HG02610 (cell line): ENCODE measurements around the gene MIA.
"Not testable (repeated sequence)": the region's sequence is repeated elsewhere in the genome, so short reads cannot be mapped to it uniquely, and the experiment has no call there.

Experiments used
- ATAC-seq: cut with Tn5 transposase; IDR thresholded peaks from one replicate; pipeline ENCODE4 v1.9.1; 2021; ENCODE audit warnings: mild to moderate bottlenecking, moderate library complexity; ENCODE audit not compliant: unreplicated experiment

Gene MIA

DNA sequence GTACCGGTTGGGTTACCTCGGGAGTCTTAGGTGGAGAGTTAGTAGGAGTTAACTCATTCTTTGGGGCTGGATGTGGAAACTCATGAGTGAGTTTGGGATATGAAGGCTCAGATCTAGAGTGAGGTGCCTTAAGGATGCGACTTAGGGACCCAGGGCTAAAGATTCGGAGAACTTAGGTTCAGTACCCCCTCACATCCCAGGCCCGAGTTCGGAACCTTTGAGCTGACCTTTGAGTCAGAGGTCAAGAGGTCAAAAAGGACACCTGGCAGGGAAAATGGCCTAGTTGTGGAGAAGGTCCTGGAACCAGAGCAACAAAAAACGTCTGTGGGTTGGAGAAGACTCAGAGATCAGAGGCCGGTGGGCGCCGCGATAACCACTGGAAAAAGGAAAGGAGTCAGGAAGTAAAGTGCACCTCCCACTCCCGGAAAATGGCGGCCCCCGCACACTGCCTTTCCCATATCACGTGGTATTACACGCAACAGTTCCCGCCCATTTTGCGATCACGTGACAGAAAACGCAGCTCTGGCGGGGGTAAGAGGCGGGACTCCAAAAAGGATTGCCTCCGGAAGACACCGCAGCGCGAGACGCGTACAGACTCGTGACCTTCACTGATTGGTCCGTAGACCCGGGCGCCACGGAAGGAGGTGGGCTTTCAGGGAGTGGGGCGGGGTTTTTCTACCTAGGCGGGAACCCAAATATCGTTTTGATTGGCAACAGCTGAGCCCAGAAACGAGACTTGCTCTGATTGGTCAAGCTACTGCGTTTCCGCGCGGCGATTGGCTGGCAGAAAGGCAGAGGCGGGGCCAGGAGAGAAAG, 25.1 kb upstream of the MIA start, which contains the start of gene ACTMAP:
Gene ACTMAP (minus strand): TSS at position 420 of the 816 bp plus-strand sequence. CDS start 674 bp downstream, outside the sequence.
- peak; percentile 86 for ATAC-seq

DNA sequence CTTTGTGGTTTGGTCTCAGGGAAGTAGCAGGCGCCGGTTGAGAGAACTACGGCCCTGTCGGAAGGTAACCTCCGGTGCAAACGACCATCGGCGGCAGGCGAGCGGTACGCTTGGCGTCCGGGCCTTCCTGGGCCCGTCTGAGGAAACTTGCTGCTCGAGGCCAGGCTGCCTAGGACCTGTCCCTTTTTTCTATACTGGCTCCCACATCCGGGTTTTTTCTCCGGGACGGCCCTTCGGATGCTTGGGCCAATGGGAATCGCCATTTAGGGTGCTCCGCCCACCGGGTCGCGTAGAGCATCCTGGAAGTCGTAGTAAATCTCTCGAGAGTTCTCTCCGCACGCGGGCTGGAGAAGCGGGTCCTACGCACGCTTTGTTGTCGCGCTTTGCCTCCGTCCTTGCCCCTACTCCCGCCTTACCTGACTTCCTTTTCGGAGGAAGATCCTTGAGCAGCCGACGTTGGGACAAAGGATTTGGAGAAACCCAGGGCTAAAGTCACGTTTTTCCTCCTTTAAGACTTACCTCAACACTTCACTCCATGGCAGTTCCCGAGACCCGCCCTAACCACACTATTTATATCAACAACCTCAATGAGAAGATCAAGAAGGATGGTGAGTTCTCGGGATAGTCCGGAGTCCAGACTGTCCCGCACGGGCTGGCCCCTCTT, 24.3 kb upstream of the MIA start, which contains the start of gene SNRPA:
Gene SNRPA (plus strand): TSS at position 330 of the 664 bp plus-strand sequence. CDS start 206 bp downstream, at position 536.
- ATAC-seq: peak; percentile 52

DNA sequence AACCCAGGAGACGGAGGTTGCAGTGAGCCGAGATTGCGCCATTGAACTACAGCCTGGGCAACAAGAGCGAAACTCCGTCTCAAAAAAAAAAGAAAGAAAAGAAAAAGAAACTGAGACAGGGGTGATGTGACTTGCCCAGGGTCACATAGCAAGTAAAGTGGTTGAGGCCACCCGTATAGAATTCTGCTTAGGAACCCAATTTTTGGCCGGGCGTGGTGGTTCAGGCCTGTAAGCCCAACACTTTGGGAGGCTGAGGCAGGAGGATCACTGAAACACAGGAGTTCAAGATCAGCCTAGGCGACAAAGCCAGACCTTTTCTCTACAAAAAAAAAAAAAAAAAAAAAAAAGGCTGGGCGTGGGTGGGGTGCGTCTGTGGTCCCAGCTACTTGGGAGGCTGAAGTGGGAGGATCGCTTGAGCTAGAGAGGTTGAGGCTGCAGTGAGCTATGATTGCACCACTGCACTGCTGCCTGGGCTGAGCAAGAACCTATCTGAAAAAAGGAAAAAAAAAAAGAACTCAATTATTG, 23.0 kb upstream of the MIA start:
- no peak for ATAC-seq

DNA sequence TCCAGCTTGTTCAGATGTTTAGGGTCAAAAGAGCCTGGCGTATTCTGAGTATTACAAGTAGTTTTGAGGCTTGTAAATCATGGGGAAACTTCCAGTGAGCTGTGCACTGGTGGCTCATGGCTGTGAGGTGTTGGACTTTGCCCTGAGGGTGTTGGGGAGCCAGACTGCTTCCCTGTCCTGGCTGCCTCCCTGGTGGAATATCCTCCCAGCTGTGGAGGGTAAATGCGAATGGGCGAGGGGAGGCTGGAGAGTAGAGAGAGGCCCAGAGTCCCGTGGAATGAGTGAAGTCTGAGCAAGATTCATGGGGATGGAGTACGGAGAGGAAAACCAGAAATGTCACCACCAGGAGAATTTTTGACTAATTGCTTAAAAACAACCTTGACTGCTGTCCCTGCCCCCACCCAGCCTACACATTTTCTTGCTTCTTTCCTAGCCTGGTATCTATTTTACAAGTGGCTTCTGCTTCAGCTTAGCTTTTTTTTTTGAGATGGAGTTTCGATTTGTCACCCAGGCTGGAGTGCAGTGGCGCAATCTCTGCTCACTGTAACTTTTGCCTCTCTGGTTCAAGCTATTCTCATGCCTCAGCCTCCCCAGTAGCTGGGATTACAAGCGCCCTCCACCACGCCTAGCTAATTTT, 20.6 kb upstream of the MIA start:
- no peak for ATAC-seq

DNA sequence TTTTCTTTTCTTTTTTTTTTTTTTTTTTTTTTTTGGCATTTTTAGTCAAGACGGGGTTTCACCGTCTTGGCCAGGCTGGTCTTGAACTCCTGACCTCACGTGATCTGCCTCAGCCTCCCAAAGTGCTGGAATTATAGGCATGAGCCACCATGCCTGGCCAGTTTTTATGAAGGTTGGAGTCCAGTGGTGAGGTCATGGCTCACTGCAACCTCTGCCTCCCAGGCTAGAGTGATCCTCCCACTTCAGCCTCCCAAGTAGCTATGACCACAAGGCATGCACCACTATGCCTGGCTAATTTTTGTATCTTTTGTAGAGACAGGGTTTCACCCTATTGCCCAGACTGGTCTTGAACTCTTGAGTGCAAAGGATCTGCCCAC, 20.1 kb upstream of the MIA start:
- ATAC-seq: no peak

DNA sequence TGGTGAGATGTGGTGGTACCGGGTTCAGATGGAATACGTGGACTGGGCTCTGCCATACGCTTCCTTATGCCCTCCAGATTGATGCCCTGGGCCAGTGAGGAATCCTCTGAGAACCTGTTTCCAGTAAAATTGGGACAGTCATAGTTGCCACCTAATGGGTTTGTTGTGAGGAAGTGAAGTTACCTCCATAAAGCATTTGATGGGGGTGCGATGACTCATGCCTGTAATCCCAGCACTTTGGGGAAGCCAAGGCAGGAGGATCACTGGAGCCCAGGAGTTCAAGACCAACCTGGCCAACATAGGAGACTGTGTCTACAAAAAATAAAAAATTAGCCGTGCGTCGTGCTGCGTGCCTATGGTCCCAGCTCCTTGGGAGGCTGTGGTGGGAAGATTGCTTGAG, 19.5 kb upstream of the MIA start:
- ATAC-seq: no peak

DNA sequence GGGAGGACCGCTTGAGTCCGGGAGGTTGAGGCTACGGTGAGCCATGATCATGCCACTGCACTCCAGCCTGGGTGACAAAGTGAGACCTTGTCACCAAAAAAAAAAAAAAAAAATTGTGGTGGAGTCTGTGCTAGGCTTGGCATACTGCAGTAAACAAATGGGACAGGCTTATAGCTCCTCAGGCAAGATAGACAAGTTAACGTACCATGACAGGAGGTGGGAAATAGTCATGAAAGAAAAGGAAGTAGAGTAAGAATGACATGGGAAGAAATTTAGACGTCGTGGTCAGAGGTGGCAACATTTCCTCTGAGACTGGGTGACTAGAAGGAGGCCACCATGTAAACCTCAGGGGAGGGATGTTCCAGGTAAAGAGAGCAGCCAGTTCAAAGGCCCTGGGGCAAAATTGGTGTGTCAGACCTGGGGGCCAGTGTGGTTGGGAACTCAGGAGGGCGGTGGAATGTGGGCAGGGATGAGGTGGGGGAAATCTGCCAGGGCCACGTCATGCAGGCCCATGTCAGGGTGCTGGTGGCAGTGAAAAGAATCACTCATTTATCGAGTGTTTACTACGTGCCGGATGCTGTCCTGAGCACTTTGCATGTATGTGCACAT, 18.7 kb upstream of the MIA start:
- no peak for ATAC-seq

DNA sequence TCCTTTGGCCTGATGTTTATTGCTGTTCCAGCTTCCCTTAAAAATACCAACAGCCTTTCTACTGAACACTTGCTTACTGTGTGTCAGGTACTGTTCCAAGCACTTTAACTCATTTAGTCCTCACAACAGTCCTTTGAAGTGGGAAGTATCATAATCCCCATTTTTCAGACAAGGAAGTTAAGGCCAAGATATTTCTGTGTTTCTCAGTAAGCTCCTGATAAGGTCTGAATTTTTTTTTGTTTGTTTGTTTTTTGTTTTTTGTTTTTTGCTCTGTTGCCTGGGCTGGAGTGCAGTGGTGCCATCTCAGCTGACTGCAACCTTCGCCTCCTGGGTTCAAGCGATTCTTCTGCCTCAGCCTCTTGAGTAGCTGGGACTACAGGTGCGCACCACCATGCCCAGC, 16.8 kb upstream of the MIA start:
- no peak for ATAC-seq

DNA sequence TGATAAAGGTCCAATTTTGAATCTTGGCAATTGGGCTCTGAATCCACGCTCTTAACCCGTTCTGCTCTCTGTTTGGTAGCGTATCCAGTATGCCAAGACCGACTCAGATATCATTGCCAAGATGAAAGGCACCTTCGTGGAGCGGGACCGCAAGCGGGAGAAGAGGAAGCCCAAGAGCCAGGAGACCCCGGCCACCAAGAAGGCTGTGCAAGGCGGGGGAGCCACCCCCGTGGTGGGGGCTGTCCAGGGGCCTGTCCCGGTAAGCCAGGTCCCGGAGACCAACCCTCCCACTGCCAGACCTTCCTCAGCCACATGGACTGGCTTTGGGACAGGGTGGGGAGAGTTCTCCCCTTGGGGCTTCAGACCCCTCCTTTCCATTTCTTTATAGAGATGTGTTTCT, 16.0 kb upstream of the MIA start:
- no peak for ATAC-seq

DNA sequence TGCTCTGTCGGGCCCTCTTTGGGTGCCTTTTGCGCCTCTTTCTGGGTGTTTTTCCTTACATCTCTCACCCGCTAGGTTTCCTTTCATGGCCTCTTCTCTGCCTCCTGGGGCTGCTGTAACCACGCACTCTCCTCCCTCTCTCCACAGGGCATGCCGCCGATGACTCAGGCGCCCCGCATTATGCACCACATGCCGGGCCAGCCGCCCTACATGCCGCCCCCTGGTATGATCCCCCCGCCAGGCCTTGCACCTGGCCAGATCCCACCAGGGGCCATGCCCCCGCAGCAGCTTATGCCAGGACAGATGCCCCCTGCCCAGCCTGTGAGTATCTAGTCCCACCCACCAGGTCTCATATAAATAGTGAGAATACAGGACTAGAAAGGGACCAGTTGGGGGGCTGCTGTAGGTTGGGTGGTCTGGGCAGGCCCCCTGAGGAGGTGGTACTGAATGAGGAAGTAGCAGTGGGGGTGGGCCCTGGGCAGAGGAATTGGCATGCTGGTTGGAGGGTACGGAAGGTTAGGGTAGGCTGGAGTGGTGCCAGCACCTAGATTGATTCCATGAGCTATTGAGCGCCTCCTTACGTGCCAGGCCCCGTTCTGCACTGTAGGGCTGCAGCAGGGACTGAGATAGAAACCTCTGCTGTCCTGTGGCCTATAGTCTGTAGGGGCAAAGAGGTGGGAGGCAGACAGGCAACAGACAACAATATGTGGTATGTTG, 12.4 kb upstream of the MIA start:
- ATAC-seq: no peak

DNA sequence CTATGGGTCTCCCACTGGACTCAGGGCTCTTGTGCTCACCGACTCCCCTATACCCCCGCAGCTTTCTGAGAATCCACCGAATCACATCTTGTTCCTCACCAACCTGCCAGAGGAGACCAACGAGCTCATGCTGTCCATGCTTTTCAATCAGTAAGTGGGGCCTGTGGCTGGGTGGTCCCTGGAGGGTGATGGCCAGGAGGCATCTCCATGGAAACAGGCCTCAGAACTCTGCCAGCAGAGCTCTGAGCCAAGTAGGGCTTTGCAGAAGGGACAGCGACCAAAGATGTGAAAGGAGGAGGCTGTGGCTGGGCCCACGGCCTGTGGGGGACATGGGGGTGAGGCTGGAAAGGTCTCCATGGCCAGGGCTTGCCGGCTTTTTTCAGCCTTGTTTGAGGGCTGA, 11.8 kb upstream of the MIA start:
- ATAC-seq: no peak

DNA sequence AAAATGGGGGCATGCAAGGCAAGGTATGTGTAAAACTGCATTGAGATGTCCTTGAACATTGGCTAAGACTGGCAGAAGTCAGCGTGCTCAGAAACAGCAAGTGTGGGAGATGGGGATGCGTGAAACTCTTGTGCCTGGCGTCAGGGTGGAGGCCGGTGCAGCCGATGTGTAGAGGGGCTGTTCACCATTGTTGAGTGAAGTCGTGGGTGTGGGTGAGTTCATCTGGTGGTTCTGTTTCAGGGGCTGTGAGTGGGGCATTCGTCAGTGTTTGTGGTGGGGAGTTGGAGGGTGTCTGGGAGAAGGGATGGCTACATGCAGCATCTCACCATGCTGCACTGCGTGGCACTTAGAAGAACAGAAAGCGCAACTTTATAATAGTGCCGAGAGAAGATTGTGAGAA, 11.4 kb upstream of the MIA start:
- no peak for ATAC-seq

DNA sequence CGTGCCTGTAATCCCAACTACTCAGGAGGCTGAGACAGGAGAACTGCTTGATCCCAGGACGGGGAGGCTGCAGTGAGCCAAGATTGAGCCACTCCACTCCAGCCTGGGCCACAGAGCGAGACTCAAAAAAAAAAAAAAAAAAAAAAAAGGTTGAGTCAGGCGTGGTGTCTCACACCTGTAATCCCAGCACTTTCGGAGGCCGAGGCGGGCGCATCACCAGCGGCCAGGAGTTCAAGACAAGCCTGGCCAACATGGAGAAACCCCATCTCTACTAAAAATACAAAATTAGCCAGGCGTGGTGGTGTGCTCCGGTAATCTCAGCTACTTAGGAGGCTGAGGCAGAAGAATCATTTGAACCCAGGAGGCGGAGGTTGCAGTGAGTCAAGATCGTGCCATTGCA, 8.9 kb upstream of the MIA start:
- not testable (repeated sequence) for ATAC-seq

DNA sequence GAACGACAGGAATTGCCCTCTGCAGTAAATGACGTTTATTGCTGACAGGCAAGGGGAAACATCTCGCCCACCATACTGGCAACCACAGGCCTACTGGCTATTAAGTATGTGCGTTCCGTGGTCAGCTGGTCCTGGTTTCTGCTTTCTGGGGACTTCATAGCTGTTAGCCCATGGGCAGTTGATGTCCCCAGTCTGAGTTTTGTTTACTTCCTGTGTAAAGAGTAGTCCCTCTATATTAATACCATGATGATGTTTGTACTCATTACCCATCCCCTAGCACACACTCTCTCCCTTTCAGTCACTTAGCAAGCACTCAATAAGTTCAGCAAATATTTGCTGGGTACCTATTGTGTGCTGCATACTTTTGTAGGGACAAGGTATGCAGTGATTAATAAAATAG, 6.5 kb upstream of the MIA start:
- ATAC-seq: no peak

DNA sequence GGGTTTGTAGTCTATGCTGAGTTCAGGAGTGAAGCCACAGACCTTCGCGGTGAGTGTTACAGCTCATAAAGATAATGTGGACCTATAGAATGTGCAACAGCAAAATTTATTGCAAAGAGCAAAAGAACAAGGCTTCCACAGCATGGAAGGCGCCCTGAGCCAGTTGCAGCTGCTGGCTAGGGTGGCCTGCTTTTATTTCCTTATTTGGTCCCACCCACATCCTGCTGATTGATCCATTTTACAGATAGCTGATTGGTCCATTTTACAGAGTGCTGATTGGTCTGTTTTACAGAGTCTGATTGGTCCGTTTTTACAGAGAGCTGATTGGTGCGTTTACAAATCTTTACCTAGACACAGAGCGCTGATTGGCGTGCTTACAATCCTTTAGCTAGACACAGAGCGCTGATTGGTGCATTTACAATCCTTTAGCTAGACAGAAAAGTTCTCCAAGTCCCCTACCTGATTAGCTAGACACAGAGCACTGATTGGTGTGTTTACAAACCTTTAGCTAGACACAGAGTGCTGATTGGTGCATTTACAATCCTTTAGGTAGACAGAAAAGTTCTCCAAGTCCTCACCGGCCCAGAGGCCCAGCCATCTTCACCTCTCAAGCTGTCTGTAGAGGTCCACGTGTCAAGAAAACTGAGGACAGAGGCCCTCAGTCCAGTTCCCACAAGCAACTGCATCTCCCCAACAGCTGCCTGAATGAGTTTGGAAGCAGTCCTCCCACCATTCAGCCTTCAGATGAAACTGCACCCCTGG, 4.0 kb upstream of the MIA start:
- ATAC-seq: not testable (repeated sequence)

DNA sequence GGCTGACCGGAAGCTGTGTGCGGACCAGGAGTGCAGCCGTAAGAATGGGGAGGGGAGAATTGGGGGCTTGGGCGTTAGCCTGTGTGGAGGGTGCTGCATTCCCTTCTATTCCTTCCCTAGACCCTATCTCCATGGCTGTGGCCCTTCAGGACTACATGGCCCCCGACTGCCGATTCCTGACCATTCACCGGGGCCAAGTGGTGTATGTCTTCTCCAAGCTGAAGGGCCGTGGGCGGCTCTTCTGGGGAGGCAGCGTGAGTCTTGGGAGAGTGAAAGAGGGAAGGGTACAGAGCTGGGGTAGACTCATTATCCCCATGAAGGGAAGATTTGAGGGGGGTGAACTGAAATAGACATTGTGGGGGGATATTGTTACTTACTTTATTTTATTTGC, 306 bp downstream of the MIA start:
- ATAC-seq: no peak

DNA sequence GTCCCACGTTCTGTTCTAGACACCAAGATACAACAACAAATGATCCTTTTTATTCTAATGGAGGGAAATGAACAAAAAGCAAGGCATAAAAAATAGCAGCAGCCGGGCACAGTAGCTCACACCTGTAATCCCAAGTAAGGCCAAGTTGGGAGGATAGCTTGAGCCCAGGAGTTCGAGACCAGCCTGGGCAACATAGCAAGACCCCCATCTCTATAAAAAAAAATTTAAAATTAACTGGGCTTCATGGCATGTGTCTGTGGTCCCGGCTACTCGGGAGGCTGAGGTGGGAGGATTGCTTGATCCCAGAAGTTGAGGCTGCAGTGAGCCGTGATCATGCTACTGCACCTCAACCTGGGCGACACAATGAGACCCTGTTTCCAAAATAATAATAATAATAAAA, 1.0 kb downstream of the MIA start:
- ATAC-seq: no peak

DNA sequence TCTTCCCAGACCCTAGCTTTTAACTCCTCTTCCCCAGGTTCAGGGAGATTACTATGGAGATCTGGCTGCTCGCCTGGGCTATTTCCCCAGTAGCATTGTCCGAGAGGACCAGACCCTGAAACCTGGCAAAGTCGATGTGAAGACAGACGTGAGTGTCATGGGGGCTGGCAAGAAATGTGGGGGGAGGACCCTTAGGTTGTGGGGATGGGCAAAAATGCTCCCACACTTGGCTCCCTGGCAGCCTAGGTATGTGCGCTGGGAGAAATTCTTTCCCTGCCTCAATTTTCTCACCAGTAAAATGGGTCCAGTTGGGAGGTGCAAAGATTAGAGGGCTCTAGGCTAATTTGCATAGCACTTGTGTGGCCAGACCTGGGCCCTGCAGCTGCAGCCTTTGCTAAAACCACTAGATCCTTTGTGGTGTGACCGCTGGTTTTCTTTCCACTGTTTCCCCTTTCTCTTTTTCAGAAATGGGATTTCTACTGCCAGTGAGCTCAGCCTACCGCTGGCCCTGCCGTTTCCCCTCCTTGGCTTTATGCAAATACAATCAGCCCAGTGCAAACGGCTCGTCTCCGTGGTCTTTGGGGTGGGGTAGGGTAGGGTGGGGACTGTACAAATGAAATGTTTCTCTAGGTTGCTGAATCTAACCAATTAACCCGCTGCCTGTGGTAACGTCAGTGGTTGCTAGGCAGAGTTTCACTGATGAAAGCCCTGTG, 1.8 kb downstream of the MIA start:
- ATAC-seq: peak; percentile 58

DNA sequence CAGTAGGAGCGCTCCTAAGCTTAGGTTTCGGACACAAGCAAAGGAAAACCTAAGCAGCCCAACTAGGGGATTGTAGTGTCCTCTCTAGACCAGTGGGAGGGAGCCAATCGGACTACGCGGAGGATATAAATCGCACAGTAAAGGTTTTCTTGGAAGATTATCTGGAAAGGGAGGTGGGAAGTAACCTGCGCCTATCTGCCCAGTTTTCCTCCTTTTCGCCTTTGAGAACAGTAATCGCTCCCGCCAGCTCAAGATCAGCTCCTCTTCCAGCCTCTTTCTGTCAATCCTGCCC, 2.3 kb downstream of the MIA start:
- ATAC-seq: no peak
